HL-60/S4 treated with phorbol 12-myristate 13-acetate at 8.2 ng/mL for 4 days and 3 days (cell line): ENCODE results near the gene NOX3.

Experiments used
- in situ Hi-C: fragments of 300-500 bp; cut with MboI; formaldehyde crosslinking; loops from 2 replicates; pipeline ENCODE4 v1.15.0; 2022; ENCODE audit warnings: low sequenced_read_pairs

The NOX3 gene

GRCh38 chr6:155400654-155400965, 55.0 kb downstream of the NOX3 start:
- in situ Hi-C loops = no loop called here

GRCh38 chr6:155399745-155400653, 55.6 kb downstream of the NOX3 start:
- in situ Hi-C loops = no loop called here

GRCh38 chr6:155399062-155399744, 56.4 kb downstream of the NOX3 start:
- in situ Hi-C loops = no loop called here

GRCh38 chr6:155398701-155399061, 57.0 kb downstream of the NOX3 start:
- in situ Hi-C loops = no loop called here

- in situ Hi-C loops = no loop called here
Measured at GRCh38 chr6:155398221-155398620, 57.4 kb downstream of the NOX3 start.

GRCh38 chr6:155397172-155397705, 58.4 kb downstream of the NOX3 start:
- in situ Hi-C loops = no loop called here

- in situ Hi-C loops = no loop called here
Measured at GRCh38 chr6:155396605-155397004, 59.0 kb downstream of the NOX3 start.

- in situ Hi-C loops = no loop called here
Measured at GRCh38 chr6:155395339-155395738, 60.3 kb downstream of the NOX3 start.

GRCh38 chr6:155389130-155389529, 66.5 kb downstream of the NOX3 start:
- in situ Hi-C loops = no loop called here

GRCh38 chr6:155388591-155388990, 67.0 kb downstream of the NOX3 start:
- in situ Hi-C loops = no loop called here

- in situ Hi-C loops = no loop called here
Measured at GRCh38 chr6:155387481-155387880, 68.2 kb downstream of the NOX3 start.

GRCh38 chr6:155384321-155384952, 71.2 kb downstream of the NOX3 start:
- in situ Hi-C loops = no loop called here

GRCh38 chr6:155383913-155384312, 71.7 kb downstream of the NOX3 start:
- in situ Hi-C loops = no loop called here

GRCh38 chr6:155382338-155382685, 73.3 kb downstream of the NOX3 start:
- in situ Hi-C loops = no loop called here

- in situ Hi-C loops = no loop called here
Measured at GRCh38 chr6:155381673-155382337, 73.8 kb downstream of the NOX3 start.

GRCh38 chr6:155380666-155381332, 74.8 kb downstream of the NOX3 start:
- in situ Hi-C loops = no loop called here

- in situ Hi-C loops = no loop called here
Measured at GRCh38 chr6:155378724-155379123, 76.9 kb downstream of the NOX3 start.

GRCh38 chr6:155378276-155378675, 77.4 kb downstream of the NOX3 start:
- in situ Hi-C loops = no loop called here

GRCh38 chr6:155377061-155377460, 78.6 kb downstream of the NOX3 start:
- in situ Hi-C loops = no loop called here

GRCh38 chr6:155375801-155376200, 79.8 kb downstream of the NOX3 start:
- in situ Hi-C loops = no loop called here

- in situ Hi-C loops = no loop called here
Measured at GRCh38 chr6:155374681-155375080, 81.0 kb downstream of the NOX3 start.
